Panc1 (cell line): ENCODE results near the gene KCNG2. TPM values are rescaled to one million over a fixed set of nuclear protein-coding genes. Genes with fewer than 3 reads are reported as not detected.

Experiments
- ATAC-seq: fragments of 200-7000 bp; cut with Tn5 transposase; 2 replicates; pipeline ENCODE4 v1.9.1; 2020; ENCODE audit warnings: mild to moderate bottlenecking, moderate library complexity
- BruUV-seq: library from RNA; stranded (reverse); fragments of 400-500 nt; replicated peaks from 2 replicates; lab custom pipeline; 2021; lab: Mats Ljungman, UMichigan
- CTCF ChIA-PET: fragments of 300-600 bp; sonication (Branson Sonifier 250); formaldehyde crosslinking; loops from one replicate; lab custom pipeline; 2022; ENCODE audit warnings: antibody characterized with exemption; lab: Charles Lee
- POLR2A ChIA-PET: fragments of 300-600 bp; sonication (Branson Sonifier 250); formaldehyde crosslinking; loops from one replicate; lab custom pipeline; 2022; ENCODE audit warnings: antibody characterized with exemption; lab: Charles Lee
- DNase-seq: peaks from one replicate; pipeline ENCODE4 v3.0.0-alpha.2; 2010; ENCODE audit warnings: low read depth, low spot score
- H3K27ac ChIP-seq: 2 replicates; pipeline ENCODE4 v1.5.1; 2011; ENCODE audit warnings: mild to moderate bottlenecking, low read length, inconsistent platforms
- H3K27me3 ChIP-seq: fragments of 200-500 bp; sonication (Bioruptor generic); 2 replicates; pipeline ENCODE4 v1.6.0; 2014; ENCODE audit warnings: low read length, inconsistent platforms; ENCODE audit not compliant: control insufficient read depth, insufficient read depth
- H3K36me3 ChIP-seq: fragments of 200-500 bp; sonication (Bioruptor generic); 2 replicates; pipeline ENCODE4 v1.5.1; 2014; ENCODE audit warnings: inconsistent platforms, mild to moderate bottlenecking, low read length, moderate library complexity; ENCODE audit not compliant: control insufficient read depth, insufficient read depth
- H3K4me1 ChIP-seq: 2 replicates; pipeline ENCODE4 v1.5.1; 2011; ENCODE audit warnings: inconsistent platforms, mild to moderate bottlenecking, low read length, moderate library complexity; ENCODE audit not compliant: control insufficient read depth, insufficient read depth
- H3K4me3 ChIP-seq, 2 experiments: 2 replicates each; pipeline ENCODE4 v1.5.1; 2011 to 2012; ENCODE audit warnings: low read depth in 2 of 2, low read length in 2 of 2, mild to moderate bottlenecking in 2 of 2, inconsistent platforms in 1 of 2, moderate library complexity in 1 of 2
- H3K9me3 ChIP-seq: fragments of 200-500 bp; sonication (Bioruptor generic); 2 replicates; pipeline ENCODE4 v1.5.1; 2014; ENCODE audit warnings: low read depth, mild to moderate bottlenecking, inconsistent platforms, low read length, moderate library complexity; ENCODE audit not compliant: control insufficient read depth, insufficient read depth
- CTCF ChIP-seq: fragments of 450-650 bp; IDR thresholded peaks from 2 replicates; pipeline ENCODE4 v1.5.1; 2017; ENCODE audit warnings: mild to moderate bottlenecking
- POLR2AphosphoS5 ChIP-seq: IDR thresholded peaks from 2 replicates; pipeline ENCODE4 v1.6.1; 2012; ENCODE audit warnings: mild to moderate bottlenecking, low read depth, low read length, moderate library complexity
- SIN3A ChIP-seq: IDR thresholded peaks from 2 replicates; pipeline ENCODE4 v1.6.1; 2012; ENCODE audit warnings: low read depth, mild to moderate bottlenecking, low read length, moderate library complexity, borderline replicate concordance; ENCODE audit not compliant: insufficient read depth
- TCF7L2 ChIP-seq: IDR thresholded peaks from 2 replicates; pipeline ENCODE4 v1.6.1; 2011; ENCODE audit warnings: mild to moderate bottlenecking, low read depth, low read length, inconsistent platforms
- in situ Hi-C: cut with HindIII; loops from 2 replicates; pipeline ENCODE4 v1.10.0; 2016; ENCODE audit warnings: low sequenced_read_pairs, low pct_unique_long_range_greater_than_20kb
- intact Hi-C: fragments of 100-400 bp; cut with micrococcal nuclease; formaldehyde crosslinking; loops from one replicate; pipeline ENCODE4 v1.10.0; 2022; ENCODE audit not compliant: unreplicated experiment
- total RNA-seq: library from RNA; stranded (reverse); gene quantifications from one replicate; pipeline ENCODE4 v1.2.1, GENCODE V29; 2021; ENCODE audit not compliant: unreplicated experiment
- TF ChIP-seq, protein P1 (sequence below), 2 experiments: IDR thresholded peaks; 2 replicates each; pipeline ENCODE4 v1.6.1; 2011 to 2012; ENCODE audit warnings: low read depth in 2 of 2, control low read depth in 1 of 2, low read length in 1 of 2, mild to moderate bottlenecking in 1 of 2, moderate library complexity in 1 of 2; ENCODE audit not compliant: insufficient read depth in 1 of 2

The KCNG2 gene
- total RNA-seq, 1 experiment from 2014 or later, result not detected

- intact Hi-C loops, result no loop called here
- H3K27me3 ChIP-seq, result peaks cover 17% of the 10 kb centered on the region
- POLR2A ChIA-PET, result no interaction called here
- H3K4me1 ChIP-seq, result no peaks in the 10 kb centered on the region
- BruUV-seq, result no TSS peak
- TF ChIP-seq CTCF (no peak), POLR2AphosphoS5 (no peak), TCF7L2 (no peak), SIN3A (no peak)
- TF ChIP-seq, protein P1, sequence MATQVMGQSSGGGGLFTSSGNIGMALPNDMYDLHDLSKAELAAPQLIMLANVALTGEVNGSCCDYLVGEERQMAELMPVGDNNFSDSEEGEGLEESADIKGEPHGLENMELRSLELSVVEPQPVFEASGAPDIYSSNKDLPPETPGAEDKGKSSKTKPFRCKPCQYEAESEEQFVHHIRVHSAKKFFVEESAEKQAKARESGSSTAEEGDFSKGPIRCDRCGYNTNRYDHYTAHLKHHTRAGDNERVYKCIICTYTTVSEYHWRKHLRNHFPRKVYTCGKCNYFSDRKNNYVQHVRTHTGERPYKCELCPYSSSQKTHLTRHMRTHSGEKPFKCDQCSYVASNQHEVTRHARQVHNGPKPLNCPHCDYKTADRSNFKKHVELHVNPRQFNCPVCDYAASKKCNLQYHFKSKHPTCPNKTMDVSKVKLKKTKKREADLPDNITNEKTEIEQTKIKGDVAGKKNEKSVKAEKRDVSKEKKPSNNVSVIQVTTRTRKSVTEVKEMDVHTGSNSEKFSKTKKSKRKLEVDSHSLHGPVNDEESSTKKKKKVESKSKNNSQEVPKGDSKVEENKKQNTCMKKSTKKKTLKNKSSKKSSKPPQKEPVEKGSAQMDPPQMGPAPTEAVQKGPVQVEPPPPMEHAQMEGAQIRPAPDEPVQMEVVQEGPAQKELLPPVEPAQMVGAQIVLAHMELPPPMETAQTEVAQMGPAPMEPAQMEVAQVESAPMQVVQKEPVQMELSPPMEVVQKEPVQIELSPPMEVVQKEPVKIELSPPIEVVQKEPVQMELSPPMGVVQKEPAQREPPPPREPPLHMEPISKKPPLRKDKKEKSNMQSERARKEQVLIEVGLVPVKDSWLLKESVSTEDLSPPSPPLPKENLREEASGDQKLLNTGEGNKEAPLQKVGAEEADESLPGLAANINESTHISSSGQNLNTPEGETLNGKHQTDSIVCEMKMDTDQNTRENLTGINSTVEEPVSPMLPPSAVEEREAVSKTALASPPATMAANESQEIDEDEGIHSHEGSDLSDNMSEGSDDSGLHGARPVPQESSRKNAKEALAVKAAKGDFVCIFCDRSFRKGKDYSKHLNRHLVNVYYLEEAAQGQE (IDR thresholded peaks at IDR 0.05; ENCODE audit: insufficient read depth in 1 of 2, low read depth in 2 of 2, low read length in 1 of 2), result no peak
- no peaks in the 10 kb centered on the region for H3K9me3 ChIP-seq
- in situ Hi-C loops, result no loop called here
- ATAC-seq (no peak), DNase-seq (no peak)
- CTCF ChIA-PET, result no interaction called here
- no peak overlapping the region for H3K4me3 ChIP-seq
- H3K27ac ChIP-seq, result no peak overlapping the region
- H3K36me3 ChIP-seq, result no peaks in the 10 kb centered on the region
Measured at GRCh38 chr18:79816092-79816491, 18.4 kb downstream of the KCNG2 start.

DNA sequence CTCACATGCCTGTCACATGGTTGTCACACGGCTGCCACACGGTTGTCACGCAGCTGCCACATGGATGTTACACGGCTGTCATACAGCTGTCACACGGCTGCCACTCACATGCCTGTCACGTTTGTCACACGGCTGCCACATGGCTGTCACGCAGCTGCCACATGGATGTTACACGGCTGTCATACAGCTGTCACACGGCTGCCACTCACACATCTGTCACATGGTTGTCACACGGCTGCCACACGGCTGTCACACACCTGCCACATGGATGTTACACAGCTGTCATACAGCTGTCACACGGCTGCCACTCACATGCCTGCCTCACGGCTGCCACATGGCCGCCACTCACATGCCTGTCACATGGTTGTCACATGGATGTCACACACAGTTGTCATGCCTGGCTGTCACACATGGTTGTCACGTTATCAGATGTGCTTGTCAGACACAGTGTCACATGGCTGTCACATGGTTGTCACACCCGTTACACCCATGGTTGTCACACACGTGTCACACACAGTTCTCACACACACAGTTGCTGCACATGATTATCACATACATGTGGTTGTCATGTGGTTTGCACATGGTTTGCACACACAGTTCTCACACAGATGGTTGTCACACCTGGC, 19.4 kb downstream of the KCNG2 start:
- POLR2A ChIA-PET, result no interaction called here
- TF ChIP-seq TCF7L2, result no peak
- TF ChIP-seq POLR2AphosphoS5, result no peak
- TF ChIP-seq, protein P1 (IDR thresholded peaks at IDR 0.05; ENCODE audit: insufficient read depth in 1 of 2, low read depth in 2 of 2, low read length in 1 of 2), result no peak
- no peak for TF ChIP-seq CTCF
- TF ChIP-seq SIN3A, result no peak
- intact Hi-C loops (no loop called here), in situ Hi-C loops (no loop called here)
- no peak for DNase-seq
- ATAC-seq, result no peak
- no peaks in the 10 kb centered on the region for H3K36me3 ChIP-seq
- no peaks in the 10 kb centered on the region for H3K9me3 ChIP-seq
- H3K4me3 ChIP-seq, result no peak overlapping the region
- peaks cover 12% of the 10 kb centered on the region for H3K27me3 ChIP-seq
- no TSS peak for BruUV-seq
- no peaks in the 10 kb centered on the region for H3K4me1 ChIP-seq
- H3K27ac ChIP-seq, result no peak overlapping the region
- CTCF ChIA-PET, result interaction anchor here (0.7 kb wide), 1 partner anchor 71 kb away, joined by 3 read pairs; no protein-coding TSS in a partner anchor
